ENCODE results near the gene WDR89. TPM values are rescaled to one million over a fixed set of nuclear protein-coding genes. Genes with fewer than 3 reads are reported as not detected.

Gene WDR89
- total RNA-seq, 2 donors from 2014 or later: 2.6 to 7.3 TPM

DNA sequence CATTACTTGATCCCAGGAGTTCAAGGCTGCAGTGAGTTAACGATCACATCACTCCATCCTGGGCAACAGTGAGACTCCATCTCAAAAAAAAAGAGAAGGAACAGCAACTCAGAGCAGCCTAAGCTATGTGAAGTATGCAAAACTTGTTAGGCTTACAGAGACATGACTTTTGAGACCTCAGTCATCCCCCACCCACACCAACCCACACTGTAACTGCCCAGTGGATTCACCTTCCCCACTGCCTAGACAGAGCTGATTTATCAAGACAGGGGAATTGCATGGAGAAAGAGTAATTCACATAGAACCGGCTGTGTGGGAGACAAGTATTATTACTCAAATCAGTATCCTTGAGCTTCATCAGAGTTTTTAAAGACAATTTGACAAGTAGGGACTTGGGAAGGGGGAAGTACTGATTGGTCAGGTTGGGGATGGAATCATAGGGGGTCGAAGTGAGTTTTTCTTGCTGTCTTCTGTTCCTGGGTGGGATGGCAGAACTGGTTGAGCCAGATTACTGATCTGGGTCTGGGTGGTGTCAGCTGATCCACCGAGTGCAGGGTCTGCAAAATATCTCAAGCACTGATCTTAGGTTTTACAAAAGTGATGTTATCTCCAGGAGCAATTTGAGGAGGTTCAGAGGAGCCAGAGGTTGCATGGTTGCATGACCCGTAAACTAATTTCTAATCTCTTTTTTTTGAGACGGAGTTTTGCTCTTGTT lies 6.2 kb upstream of the WDR89 start:
- 74 to 84% methylated on average over 6 of the region's 6 CpGs for WGBS, 2 donors
- TF ChIP-seq POLR2A (IDR thresholded peaks at IDR 0.05): no peak
- TF ChIP-seq, protein P1, sequence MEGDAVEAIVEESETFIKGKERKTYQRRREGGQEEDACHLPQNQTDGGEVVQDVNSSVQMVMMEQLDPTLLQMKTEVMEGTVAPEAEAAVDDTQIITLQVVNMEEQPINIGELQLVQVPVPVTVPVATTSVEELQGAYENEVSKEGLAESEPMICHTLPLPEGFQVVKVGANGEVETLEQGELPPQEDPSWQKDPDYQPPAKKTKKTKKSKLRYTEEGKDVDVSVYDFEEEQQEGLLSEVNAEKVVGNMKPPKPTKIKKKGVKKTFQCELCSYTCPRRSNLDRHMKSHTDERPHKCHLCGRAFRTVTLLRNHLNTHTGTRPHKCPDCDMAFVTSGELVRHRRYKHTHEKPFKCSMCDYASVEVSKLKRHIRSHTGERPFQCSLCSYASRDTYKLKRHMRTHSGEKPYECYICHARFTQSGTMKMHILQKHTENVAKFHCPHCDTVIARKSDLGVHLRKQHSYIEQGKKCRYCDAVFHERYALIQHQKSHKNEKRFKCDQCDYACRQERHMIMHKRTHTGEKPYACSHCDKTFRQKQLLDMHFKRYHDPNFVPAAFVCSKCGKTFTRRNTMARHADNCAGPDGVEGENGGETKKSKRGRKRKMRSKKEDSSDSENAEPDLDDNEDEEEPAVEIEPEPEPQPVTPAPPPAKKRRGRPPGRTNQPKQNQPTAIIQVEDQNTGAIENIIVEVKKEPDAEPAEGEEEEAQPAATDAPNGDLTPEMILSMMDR (IDR thresholded peaks at IDR 0.05): no peak
- no peak for ATAC-seq
- Histone ChIP-seq H3K4me3 (no peak overlapping the region), H3K27me3 (no peaks in the 10 kb centered on the region), H3K27ac (no peak overlapping the region), H3K9me3 (no peaks in the 10 kb centered on the region), H3K36me3 (replicated peaks in 1 of 2; ENCODE audit: insufficient read depth in 1 of 2, low read depth in 2 of 2) (no peaks in the 10 kb centered on the region), H3K4me1 (peaks cover 25% of the 10 kb centered on the region)
- DNase-seq: no peak
- intact Hi-C loops (cut with DNase I): no loop called here

DNA sequence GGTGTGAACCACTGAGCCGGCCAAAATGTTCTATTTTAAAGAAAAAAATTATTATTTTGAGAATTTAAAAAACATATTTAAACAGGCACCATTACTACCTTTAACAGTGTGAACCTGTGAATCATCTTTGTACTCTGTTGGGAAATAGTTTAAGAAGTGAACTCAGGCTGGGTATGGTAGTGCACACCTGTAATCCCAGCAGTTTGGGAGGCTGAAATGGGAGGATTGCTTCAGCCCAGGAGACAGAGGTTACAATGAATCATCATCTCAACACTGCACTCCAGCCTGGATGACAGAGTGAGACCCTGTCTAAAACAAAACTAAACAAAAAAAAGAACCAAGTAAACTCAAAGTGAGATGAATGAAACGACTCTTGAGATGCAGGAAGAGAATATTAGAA lies 3.1 kb upstream of the WDR89 start:
- Histone ChIP-seq H3K4me1 (peaks cover 25% of the 10 kb centered on the region), H3K4me3 (no peak overlapping the region), H3K27me3 (no peaks in the 10 kb centered on the region), H3K36me3 (replicated peaks in 1 of 2; ENCODE audit: insufficient read depth in 1 of 2, low read depth in 2 of 2) (no peaks in the 10 kb centered on the region), H3K27ac (no peak overlapping the region), H3K9me3 (no peaks in the 10 kb centered on the region)
- 93 to 96% methylated on average over 2 of the region's 2 CpGs for WGBS, 2 donors
- intact Hi-C loops (cut with DNase I): no loop called here
- TF ChIP-seq, protein P1 (IDR thresholded peaks at IDR 0.05): no peak
- TF ChIP-seq POLR2A (IDR thresholded peaks at IDR 0.05): no peak
- DNase-seq: no peak
- no peak for ATAC-seq

DNA sequence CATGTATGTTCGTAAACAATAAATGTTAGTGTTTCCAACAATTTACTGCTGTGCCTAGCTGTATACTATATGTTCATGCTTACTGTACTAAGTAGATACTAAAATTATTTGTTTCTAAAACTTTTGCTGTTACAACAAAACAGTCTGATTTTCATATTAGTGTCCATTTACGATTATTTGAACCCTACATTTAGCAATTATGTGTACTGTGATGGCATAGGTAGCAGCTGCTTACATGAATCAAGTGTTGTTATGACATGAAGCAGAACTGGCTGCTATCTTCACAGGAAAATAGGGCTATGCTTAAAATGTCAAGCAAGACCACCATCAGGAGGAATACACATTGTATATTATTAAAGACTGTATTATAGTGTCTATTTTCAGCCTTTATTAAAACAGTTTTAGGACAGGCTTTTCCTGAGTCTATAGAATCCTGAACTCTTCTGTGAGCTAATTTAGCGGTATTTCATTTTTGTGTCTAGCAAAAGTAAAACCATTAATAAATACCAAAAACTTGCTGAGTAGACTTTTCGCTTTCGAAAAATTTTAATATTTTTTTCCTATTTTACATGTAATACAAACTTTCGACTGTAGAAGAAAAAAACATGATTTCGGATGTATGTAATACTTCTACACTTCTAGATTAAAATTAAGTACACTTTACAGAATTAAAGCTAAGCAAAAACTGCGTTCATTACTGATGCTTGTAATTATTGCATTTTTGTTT lies 1.1 kb upstream of the WDR89 start:
- Histone ChIP-seq H3K36me3 (replicated peaks in 1 of 2; ENCODE audit: insufficient read depth in 1 of 2, low read depth in 2 of 2) (no peaks in the 10 kb centered on the region), H3K27me3 (no peaks in the 10 kb centered on the region), H3K9me3 (no peaks in the 10 kb centered on the region), H3K27ac (peak overlapping the region; percentile 93 to 99 (median 96)), H3K4me3 (peak overlapping the region in 1 of 2 donors; percentile 2), H3K4me1 (peaks cover 33% of the 10 kb centered on the region)
- DNase-seq (no peak), ATAC-seq (no peak)
- WGBS, 2 donors: 54 to 55% methylated on average over 8 of the region's 8 CpGs
- TF ChIP-seq POLR2A (IDR thresholded peaks at IDR 0.05): no peak
- TF ChIP-seq, protein P1 (IDR thresholded peaks at IDR 0.05): peak in 3 of 7 experiments; percentile 1 to 12 (median 10)
- intact Hi-C loops (cut with DNase I): no loop called here

DNA sequence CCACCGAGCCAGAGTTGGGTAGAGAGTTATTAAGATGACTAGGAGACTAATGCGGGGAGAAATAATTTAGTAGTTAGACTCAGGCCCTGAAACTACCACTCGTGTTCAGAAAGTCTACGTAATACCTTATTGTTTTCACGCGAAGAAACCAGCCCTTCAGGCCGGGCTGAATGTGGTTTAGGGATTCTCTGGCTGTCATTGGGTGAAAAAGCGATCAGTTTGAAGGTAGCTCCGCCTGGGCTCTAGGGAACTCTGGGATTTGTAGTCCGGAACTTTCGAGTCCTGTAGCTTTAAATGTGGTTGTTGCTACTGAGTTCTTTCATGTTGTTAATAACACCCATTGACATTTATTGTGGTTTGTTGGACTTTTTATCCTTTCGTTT lies 549 bp upstream of the WDR89 start:
- no peaks in the 10 kb centered on the region for H3K9me3 ChIP-seq
- peaks cover 33% of the 10 kb centered on the region for H3K4me1 ChIP-seq
- peak overlapping the region in 1 of 2 donors; percentile 2 for H3K4me3 ChIP-seq
- H3K27me3 ChIP-seq: no peaks in the 10 kb centered on the region
- H3K36me3 ChIP-seq (replicated peaks in 1 of 2; ENCODE audit: insufficient read depth in 1 of 2, low read depth in 2 of 2): no peaks in the 10 kb centered on the region
- TF ChIP-seq, protein P1 (IDR thresholded peaks at IDR 0.05): no peak
- TF ChIP-seq POLR2A (IDR thresholded peaks at IDR 0.05): no peak
- ATAC-seq (peak; percentile 75), DNase-seq (peak; percentile 82 to 95 (median 85))
- intact Hi-C loops (cut with DNase I): no loop called here
- peak overlapping the region; percentile 93 to 99 (median 96) for H3K27ac ChIP-seq
- WGBS, 2 donors: 0 to 1% methylated on average over 12 of the region's 12 CpGs

All from body of pancreas (tissue), 4 donors.